KMS-11 (cell line): ENCODE measurements around the gene SH3TC1.

Experiments
- H2AFZ ChIP-seq: fragments of 200-600 bp; sonication (generic); 2 replicates; pipeline ENCODE4 v1.6.1; 2016; ENCODE audit warnings: antibody characterized with exemption, mixed run types, low read depth
- H3K27ac ChIP-seq: fragments of 200-600 bp; sonication (generic); 2 replicates; pipeline ENCODE4 v1.6.1; 2016; ENCODE audit warnings: mild to moderate bottlenecking, mixed run types
- H3K27me3 ChIP-seq: fragments of 200-600 bp; sonication (generic); 2 replicates; pipeline ENCODE4 v1.6.1; 2017; ENCODE audit warnings: mild to moderate bottlenecking, low read depth, mixed run types, moderate library complexity; ENCODE audit not compliant: insufficient read depth
- H3K36me3 ChIP-seq: fragments of 200-600 bp; sonication (generic); 2 replicates; pipeline ENCODE4 v1.6.1; 2017; ENCODE audit warnings: mild to moderate bottlenecking, mixed run types; ENCODE audit not compliant: insufficient read depth
- H3K4me1 ChIP-seq: fragments of 200-600 bp; sonication (generic); 2 replicates; pipeline ENCODE4 v1.6.1; 2016; ENCODE audit warnings: mild to moderate bottlenecking, low read depth, mixed run types; ENCODE audit not compliant: poor library complexity, severe bottlenecking
- H3K4me2 ChIP-seq: fragments of 200-600 bp; sonication (generic); 2 replicates; pipeline ENCODE4 v1.7.0; 2016; ENCODE audit warnings: mild to moderate bottlenecking, mixed run types
- H3K4me3 ChIP-seq: fragments of 200-600 bp; sonication (generic); IDR thresholded peaks from 2 replicates; pipeline ENCODE4 v1.6.1; 2017; ENCODE audit warnings: low read depth, low read length, mixed read lengths; ENCODE audit not compliant: insufficient read depth
- H3K79me2 ChIP-seq: fragments of 200-600 bp; sonication (generic); 2 replicates; pipeline ENCODE4 v1.6.1; 2016; ENCODE audit warnings: low read depth, mixed run types; ENCODE audit not compliant: insufficient read depth
- H3K9ac ChIP-seq: fragments of 200-600 bp; sonication (generic); 2 replicates; pipeline ENCODE4 v1.6.1; 2016; ENCODE audit warnings: mild to moderate bottlenecking, mixed run types
- H4K20me1 ChIP-seq: fragments of 200-600 bp; sonication (generic); 2 replicates; pipeline ENCODE4 v1.6.1; 2016; ENCODE audit warnings: mild to moderate bottlenecking, mixed run types; ENCODE audit not compliant: insufficient read depth
- CTCF ChIP-seq: fragments of 200-600 bp; sonication (generic); conservative IDR thresholded peaks from 2 replicates; pipeline ENCODE4 v1.6.1; 2017; ENCODE audit warnings: low read depth, mild to moderate bottlenecking, antibody characterized with exemption, low read length, moderate library complexity, mixed read lengths

SH3TC1 gene

GRCh38 chr4:8278421-8279287, 79.6 kb downstream of the SH3TC1 start:
- H3K4me1 ChIP-seq = no peaks in the 10 kb centered on the region

GRCh38 chr4:8279321-8280157, 80.4 kb downstream of the SH3TC1 start:
- Histone ChIP-seq H3K27ac (no peak overlapping the region), H4K20me1 (no peaks in the 10 kb centered on the region), H3K9ac (no peak overlapping the region), H3K79me2 (no peaks in the 10 kb centered on the region), H3K4me3 (no peak overlapping the region), H2AFZ (no peak overlapping the region), H3K36me3 (no peaks in the 10 kb centered on the region), H3K27me3 (no peaks in the 10 kb centered on the region), H3K4me2 (no peak overlapping the region), H3K4me1 (no peaks in the 10 kb centered on the region)
- TF ChIP-seq CTCF = no peak

More at GRCh38 chr4:8278421-8279287, 79.6 kb downstream of the SH3TC1 start:
- H3K4me3 ChIP-seq = no peak overlapping the region
- TF ChIP-seq CTCF = no peak
- H3K36me3 ChIP-seq = no peaks in the 10 kb centered on the region
- H3K27ac ChIP-seq = no peak overlapping the region
- H2AFZ ChIP-seq = no peak overlapping the region
- H3K9ac ChIP-seq = no peak overlapping the region
- no peak overlapping the region for H3K4me2 ChIP-seq
- H3K79me2 ChIP-seq = no peaks in the 10 kb centered on the region
- no peaks in the 10 kb centered on the region for H3K27me3 ChIP-seq
- no peaks in the 10 kb centered on the region for H4K20me1 ChIP-seq

GRCh38 chr4:8280158-8280875, 81.2 kb downstream of the SH3TC1 start:
- H3K4me1 ChIP-seq = no peaks in the 10 kb centered on the region
- H3K9ac ChIP-seq = no peak overlapping the region
- no peak for TF ChIP-seq CTCF
- H3K4me3 ChIP-seq = no peak overlapping the region
- no peaks in the 10 kb centered on the region for H3K27me3 ChIP-seq
- H3K36me3 ChIP-seq = no peaks in the 10 kb centered on the region
- H4K20me1 ChIP-seq = no peaks in the 10 kb centered on the region
- no peak overlapping the region for H3K27ac ChIP-seq
- no peaks in the 10 kb centered on the region for H3K79me2 ChIP-seq
- no peak overlapping the region for H2AFZ ChIP-seq
- no peak overlapping the region for H3K4me2 ChIP-seq

GRCh38 chr4:8280876-8281440, 81.9 kb downstream of the SH3TC1 start:
- Histone ChIP-seq H3K4me2 (no peak overlapping the region), H3K9ac (no peak overlapping the region), H3K27me3 (no peaks in the 10 kb centered on the region), H3K79me2 (no peaks in the 10 kb centered on the region), H4K20me1 (no peaks in the 10 kb centered on the region), H3K27ac (no peak overlapping the region), H3K4me3 (no peak overlapping the region), H3K36me3 (no peaks in the 10 kb centered on the region), H2AFZ (no peak overlapping the region), H3K4me1 (no peaks in the 10 kb centered on the region)
- TF ChIP-seq CTCF = no peak
